HG03139 (cell line): ENCODE measurements around the gene CORO2B.
"Not testable (repeated sequence)": the region's sequence is repeated elsewhere in the genome, so short reads cannot be mapped to it uniquely, and the experiment has no call there.

Experiments used
- ATAC-seq: cut with Tn5 transposase; IDR thresholded peaks from one replicate; pipeline ENCODE4 v1.9.1; 2021; ENCODE audit not compliant: unreplicated experiment

CORO2B gene

GRCh38 chr15:68719051-68719450 lies 140.3 kb downstream of the CORO2B start:
- no peak for ATAC-seq

DNA sequence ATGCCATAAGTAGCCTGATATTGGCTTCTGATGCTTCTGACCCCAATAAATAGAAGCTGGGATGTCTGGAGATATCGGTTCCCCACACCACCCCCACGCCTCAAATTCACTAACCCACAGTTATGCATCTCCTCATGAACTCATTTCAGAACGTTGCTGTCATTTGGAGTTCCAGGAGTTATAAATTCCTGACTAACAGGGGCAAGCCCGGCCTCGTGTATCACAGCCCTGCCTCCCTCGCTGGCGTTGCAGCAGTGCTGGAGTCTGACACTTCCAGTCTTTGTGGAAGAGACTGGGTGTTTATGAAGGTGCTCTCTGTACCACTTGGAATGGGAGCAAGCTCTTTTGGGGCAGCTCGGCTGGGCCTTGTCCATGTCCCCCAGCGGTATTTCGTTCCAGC lies 140.9 kb downstream of the CORO2B start:
- no peak for ATAC-seq

DNA sequence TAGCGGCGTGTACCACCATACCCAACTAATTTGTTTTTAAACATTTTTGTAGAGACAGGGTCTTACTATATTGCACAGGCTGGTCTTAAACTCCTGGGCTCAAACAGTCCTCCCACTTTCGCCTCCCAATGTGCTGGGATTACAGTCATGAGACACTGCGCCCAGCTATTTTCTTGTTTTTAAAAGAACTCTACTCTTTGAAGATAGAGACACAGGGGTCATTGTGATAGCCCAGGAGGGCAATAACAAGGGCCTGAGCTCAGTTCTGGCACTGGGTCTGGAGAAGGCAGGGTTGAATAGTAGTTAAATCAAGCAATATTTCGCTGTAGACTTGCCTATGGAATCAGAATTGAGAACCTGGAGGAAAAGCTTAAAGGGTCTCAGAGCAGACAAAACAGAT lies 143.1 kb downstream of the CORO2B start:
- no peak for ATAC-seq

DNA sequence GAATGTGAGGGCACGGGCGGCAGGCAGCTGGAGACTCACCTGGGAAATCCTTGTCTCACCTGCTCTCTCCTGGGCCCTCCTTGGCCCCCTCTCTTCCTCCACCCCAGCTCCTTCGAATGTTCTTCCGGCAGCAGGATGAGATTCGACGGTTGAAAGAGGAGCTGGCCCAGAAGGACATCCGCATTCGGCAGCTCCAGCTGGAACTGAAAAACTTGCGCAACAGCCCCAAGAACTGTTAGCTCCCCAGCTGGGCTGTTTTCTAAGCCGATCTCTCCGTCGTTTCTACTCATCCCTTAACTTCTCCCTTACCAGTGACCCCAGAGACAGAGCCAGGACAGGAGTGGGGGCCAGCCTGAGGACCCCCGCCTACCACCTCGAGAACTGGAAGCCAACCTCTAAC lies 146.9 kb downstream of the CORO2B start:
- ATAC-seq = no peak

GRCh38 chr15:68726246-68726645 lies 147.5 kb downstream of the CORO2B start:
- ATAC-seq = no peak

DNA sequence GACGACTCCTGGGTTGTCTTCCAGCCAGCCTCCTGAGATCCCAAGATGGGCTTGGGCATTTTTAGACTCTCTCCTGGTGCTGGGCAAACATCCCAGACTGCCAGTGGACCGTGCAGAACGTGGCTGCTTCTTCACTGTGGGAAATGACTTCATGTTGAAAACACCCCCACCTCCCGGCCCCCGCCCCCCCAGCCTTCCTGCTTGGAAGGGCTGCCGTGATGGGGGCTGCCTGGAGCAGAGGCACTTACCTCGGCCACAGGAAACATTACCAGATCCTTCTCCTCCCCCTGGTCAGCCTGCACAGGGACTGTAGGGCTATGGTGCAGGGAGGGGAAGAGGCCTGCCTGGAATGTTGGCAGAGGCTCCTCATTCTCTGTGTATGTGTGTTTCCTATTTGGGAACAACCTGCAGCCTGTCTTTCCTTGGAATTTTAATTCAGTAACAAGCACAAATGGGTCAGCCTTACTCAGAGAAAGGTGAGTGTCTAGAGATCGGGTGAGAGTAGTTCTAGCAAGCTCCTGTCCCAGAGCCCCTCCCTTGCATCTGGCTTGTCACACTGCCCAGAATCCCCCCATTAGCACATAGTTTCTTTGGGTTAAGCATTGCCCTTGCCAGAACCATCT lies 151.1 kb downstream of the CORO2B start:
- no peak for ATAC-seq

DNA sequence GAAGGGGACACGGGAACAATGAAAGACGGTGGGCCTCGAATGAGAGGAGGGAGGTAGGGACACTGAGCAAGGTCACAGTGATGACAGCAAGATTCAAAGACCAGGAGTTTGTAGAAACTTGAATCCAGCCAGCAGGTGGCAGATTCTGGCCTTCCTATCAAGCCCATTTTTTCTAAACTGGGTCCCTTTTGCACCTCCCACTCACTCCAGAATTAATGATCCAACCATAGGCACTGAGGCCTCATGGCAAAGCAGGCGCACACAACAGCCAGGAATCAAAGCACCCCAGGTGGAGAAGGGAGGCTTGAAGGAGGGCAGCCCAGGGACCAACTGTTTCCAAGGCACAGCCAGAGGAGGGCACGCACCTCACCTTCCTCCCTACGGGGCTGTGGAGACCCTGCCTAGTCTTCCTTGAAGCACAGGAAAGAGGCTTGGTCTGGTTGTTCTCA lies 151.7 kb downstream of the CORO2B start:
- no peak for ATAC-seq

GRCh38 chr15:68730976-68731897 lies 152.4 kb downstream of the CORO2B start:
- no peak for ATAC-seq

DNA sequence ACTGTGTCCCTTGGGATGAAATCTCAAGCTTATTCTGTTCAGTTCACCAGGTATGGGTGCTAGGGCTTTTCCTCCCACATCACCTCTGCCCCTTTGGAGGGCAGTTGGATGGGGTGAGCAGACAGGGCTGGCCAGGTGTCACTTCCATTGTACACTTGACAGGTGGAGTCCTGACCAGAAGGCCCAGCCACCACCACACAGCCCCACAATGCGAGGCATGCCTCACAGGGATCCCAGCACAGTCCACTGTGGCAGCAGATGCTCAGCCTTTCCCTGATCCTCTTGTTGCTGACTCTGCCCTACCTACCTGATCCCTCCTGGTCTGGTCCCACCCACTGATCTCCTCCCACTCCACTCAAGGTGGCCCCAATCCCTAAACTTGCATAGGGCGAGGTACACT lies 153.7 kb downstream of the CORO2B start:
- ATAC-seq = no peak

GRCh38 chr15:68733666-68734065 lies 154.9 kb downstream of the CORO2B start:
- ATAC-seq = no peak

DNA sequence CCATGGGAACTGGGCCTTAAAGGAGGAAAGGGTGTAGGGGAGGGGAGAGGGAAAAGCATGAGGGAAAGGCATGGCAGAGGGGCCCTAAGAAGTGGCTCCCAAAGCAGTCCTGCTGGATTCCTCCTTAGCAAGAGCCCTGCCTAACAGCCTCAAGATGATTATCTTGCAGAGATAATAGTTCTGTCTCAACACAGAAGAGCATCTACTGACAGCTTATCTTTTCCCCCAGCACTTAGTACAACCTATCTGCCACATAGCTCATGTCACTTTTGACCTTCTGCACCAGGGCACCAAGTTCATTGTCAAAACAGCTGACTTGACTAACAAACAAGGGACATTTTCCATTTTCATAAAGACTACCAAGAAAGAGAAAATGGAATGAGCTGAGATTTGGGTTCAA lies 155.6 kb downstream of the CORO2B start:
- ATAC-seq = no peak

DNA sequence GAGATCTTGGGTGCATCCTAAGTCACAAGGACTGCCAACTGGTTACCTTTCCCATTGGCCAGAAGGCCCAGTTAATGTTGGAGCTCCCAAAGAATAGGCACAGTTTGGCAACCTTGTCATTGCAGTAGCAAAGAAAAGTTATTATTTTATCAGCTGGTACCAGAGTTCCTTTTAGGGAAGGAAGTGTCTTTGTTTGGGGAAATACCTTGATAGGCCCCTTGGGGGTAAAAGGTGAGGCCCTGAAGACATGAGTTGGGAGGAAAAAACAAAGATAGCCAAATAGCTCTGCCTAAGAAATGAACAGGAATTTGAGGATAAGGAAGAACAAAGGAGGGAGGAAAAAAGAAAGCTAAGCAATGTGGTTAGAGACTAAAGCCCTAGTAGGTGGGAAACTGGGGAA lies 156.1 kb downstream of the CORO2B start:
- no peak for ATAC-seq

DNA sequence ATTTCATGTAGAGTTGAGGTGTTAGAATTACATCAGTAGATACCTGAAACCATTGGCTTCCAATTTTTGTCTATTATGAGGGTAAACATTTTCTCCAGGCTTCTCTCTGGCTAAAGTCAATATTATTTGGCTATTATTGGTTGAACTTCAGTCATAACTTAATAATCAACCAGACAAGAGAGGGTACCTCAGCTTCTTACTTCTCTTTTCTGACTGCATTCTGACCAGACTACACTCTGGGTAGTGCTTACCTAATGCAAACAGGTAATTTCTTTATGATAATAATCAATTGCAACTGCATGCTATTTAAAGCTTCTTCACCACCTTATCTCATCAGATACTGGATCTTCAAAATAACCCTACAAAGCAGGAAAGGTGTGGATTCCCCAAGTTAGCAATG lies 156.8 kb downstream of the CORO2B start:
- no peak for ATAC-seq

DNA sequence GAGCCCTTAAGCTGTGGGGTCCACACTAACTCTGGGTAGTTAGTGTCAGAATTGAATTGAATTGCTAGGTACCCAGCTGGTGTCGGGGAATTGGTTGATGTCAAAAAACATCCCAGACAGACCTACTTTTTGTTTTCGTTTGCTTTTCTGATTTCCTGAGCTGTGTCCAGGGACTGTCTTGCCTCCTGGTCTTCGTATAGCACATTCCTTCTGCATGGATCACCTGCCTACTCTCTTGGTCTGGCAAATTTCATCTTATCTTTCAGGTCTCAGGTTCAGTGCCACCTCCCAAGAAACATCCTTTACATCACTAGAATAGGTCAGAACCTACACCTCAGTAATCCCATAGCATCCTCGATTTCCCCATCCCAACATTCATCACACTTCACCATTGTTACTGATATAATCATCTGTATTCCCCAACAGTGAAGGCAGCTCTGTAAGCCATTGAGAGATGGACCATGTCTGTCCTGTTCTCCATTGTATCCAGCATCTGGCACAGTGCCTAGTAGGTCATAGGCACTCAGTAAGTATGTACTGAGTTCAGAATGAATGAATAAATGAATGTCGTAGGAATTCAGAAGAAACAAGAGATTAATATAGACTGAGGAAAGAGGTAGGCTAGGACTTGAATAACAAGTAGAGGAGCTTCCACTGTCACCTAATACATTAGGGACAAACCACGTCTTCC lies 160.7 kb downstream of the CORO2B start:
- no peak for ATAC-seq

- no peak for ATAC-seq
These were observed 164.5 kb downstream of the CORO2B start for GRCh38 chr15:68743256-68743655.

DNA sequence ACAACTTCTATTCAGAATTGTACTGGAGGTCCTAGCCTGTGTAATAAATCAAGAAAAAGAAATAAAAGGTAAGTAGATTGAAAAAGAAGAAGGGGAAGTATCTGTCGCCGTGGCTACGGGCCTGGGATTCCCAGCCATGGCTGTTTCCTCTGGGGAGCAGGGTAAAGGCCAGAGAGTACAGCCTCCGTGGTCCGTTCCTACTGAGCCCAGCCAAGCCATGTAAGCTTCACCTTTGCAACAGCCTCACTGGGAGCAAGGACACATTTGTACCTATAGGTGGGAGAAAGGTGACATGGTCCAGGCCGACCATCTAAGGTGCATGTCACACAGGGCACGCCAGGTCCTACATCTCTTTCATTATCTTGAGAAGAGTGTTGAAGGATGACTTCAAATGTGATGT lies 170.6 kb downstream of the CORO2B start:
- no peak for ATAC-seq

GRCh38 chr15:68749793-68750192 lies 171.0 kb downstream of the CORO2B start:
- ATAC-seq = no peak

- ATAC-seq = no peak
These were observed 172.8 kb downstream of the CORO2B start for GRCh38 chr15:68751622-68752021.

- ATAC-seq = no peak
These were observed 176.9 kb downstream of the CORO2B start for GRCh38 chr15:68755731-68756130.

- not testable (repeated sequence) for ATAC-seq
These were observed 181.3 kb downstream of the CORO2B start for GRCh38 chr15:68759982-68760579.

DNA sequence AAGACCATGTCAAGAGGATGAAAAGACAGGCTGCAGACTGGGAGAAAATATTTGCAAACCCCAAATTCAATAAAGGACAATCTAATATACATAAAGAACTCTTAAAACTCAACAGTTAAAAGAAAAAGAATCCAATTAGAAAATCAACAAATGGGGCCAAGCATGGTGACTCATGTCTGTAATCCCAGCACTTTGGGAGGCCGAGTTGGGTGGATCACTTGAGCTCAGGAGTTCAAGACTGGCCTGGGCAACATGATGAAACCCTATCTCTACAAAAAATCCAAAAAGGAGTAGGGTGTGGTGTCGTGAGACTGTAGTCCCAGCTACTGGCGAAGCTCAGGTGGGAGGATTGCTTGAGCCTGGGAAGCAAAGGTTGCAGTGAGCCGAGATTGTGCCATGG lies 184.3 kb downstream of the CORO2B start:
- ATAC-seq = no peak
